Thyroid gland (tissue), 4 donors: ENCODE results near the gene NOTCH3.

Experiments
- POLR2A ChIP-seq, 2 donors: fragments of 450-650 bp; IDR thresholded peaks; one replicate each; pipeline ENCODE4 v1.6.1; 2017; ENCODE audit warnings: antibody characterized with exemption in 2 of 2, mild to moderate bottlenecking in 2 of 2, moderate library complexity in 1 of 2
- TF ChIP-seq, protein P1 (sequence below), 6 experiments: fragments of 200-600 bp in 3 of 6; fragments of 450-650 bp in 3 of 6; sonication (generic) in 3 of 6; IDR thresholded peaks; one replicate each; pipeline ENCODE4 v1.5.1; 2016 to 2019; ENCODE audit warnings: antibody characterized with exemption in 6 of 6, mild to moderate bottlenecking in 2 of 6, inconsistent platforms in 1 of 6, moderate library complexity in 1 of 6

DNA sequence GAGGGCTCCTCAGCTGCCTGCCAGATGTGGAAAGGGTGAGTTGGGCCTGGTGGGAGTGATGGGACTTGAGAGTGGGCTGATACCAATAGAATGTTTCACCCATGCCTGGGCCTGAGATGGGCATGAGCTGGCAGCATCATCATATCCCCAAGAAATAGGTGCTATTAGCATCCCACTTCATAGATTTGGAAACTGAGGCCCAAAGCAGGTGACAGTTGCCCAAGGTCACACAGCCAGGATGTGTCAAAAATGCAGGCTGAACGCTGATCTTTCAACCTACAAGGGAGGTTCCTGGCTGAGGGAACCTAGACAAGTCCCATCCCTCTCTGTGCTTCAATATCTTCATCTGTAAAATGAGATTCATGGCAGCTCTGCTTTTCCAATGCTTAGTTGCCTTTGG, 89.0 kb downstream of the NOTCH3 start:
- TF ChIP-seq, protein P1, sequence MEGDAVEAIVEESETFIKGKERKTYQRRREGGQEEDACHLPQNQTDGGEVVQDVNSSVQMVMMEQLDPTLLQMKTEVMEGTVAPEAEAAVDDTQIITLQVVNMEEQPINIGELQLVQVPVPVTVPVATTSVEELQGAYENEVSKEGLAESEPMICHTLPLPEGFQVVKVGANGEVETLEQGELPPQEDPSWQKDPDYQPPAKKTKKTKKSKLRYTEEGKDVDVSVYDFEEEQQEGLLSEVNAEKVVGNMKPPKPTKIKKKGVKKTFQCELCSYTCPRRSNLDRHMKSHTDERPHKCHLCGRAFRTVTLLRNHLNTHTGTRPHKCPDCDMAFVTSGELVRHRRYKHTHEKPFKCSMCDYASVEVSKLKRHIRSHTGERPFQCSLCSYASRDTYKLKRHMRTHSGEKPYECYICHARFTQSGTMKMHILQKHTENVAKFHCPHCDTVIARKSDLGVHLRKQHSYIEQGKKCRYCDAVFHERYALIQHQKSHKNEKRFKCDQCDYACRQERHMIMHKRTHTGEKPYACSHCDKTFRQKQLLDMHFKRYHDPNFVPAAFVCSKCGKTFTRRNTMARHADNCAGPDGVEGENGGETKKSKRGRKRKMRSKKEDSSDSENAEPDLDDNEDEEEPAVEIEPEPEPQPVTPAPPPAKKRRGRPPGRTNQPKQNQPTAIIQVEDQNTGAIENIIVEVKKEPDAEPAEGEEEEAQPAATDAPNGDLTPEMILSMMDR (IDR thresholded peaks at IDR 0.05): no peak
- TF ChIP-seq POLR2A (IDR thresholded peaks at IDR 0.05): no peak
